Measurements from ENCODE around the gene HSPB7. TPM values are rescaled to one million over a fixed set of nuclear protein-coding genes. Genes with fewer than 3 reads are reported as not detected.
A peak's percentile ranks its signal among the peaks of the same experiment; 100 is the strongest.

The HSPB7 gene
- total RNA-seq, 1 donor from 2014 or later: not detected

DNA sequence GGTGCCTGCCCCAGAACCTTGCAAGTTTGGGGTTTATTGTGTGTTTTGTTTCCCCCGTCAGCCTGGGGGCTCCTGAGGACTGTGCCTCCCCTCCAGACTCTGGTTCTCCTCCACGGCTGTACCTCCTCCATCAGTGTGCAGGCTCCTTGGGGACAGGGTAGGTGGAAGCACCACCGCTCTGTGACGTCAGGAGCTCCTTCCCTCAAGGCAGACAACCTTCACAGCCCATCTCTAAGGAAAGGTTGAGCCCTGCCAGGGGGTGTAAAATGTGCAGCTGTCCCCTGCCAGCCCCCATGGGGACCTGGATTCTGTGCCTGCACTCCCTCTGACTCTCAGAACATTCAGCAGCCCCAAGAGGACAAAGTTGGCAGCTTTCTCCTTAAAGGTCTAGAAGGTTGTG, 465 bp upstream of the HSPB7 start:
- Histone ChIP-seq H3K27me3 (peaks cover 23% of the 10 kb centered on the region), H3K9ac (no peak overlapping the region), H2AFZ (replicated peaks) (no peak overlapping the region), H3F3A (ENCODE audit: low read depth) (no peaks in the 10 kb centered on the region), H3K4me2 (no peak overlapping the region), H3K9me3 (ENCODE audit: low read depth) (no peaks in the 10 kb centered on the region), H3K4me1 (peaks cover under 1% of the 10 kb centered on the region), H3K36me3 (no peaks in the 10 kb centered on the region), H3K4me3 (no peak overlapping the region), H4K20me1 (ENCODE audit: low read depth) (no peaks in the 10 kb centered on the region), H3K79me2 (ENCODE audit: low read depth) (no peaks in the 10 kb centered on the region), H3K27ac (no peak overlapping the region)
- no peaks in the 10 kb centered on the region for H3K36me3 Mint-ChIP-seq
- H3K9me3 Mint-ChIP-seq: no peaks in the 10 kb centered on the region
- TF ChIP-seq EZH2 (IDR thresholded peaks at IDR 0.05) (no peak), EZH2phosphoT487 (IDR thresholded peaks at IDR 0.05) (no peak)
- TF ChIP-seq, protein P1, sequence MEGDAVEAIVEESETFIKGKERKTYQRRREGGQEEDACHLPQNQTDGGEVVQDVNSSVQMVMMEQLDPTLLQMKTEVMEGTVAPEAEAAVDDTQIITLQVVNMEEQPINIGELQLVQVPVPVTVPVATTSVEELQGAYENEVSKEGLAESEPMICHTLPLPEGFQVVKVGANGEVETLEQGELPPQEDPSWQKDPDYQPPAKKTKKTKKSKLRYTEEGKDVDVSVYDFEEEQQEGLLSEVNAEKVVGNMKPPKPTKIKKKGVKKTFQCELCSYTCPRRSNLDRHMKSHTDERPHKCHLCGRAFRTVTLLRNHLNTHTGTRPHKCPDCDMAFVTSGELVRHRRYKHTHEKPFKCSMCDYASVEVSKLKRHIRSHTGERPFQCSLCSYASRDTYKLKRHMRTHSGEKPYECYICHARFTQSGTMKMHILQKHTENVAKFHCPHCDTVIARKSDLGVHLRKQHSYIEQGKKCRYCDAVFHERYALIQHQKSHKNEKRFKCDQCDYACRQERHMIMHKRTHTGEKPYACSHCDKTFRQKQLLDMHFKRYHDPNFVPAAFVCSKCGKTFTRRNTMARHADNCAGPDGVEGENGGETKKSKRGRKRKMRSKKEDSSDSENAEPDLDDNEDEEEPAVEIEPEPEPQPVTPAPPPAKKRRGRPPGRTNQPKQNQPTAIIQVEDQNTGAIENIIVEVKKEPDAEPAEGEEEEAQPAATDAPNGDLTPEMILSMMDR (IDR thresholded peaks at IDR 0.05): no peak
- H3K4me3 Mint-ChIP-seq: no peak overlapping the region
- no peak for DNase-seq (ENCODE audit: low spot score)
- H3K27me3 Mint-ChIP-seq (ENCODE audit: insufficient read depth, low read depth): peaks cover 18% of the 10 kb centered on the region
- peaks cover 42% of the 10 kb centered on the region for H3K4me1 Mint-ChIP-seq
- peak overlapping the region; percentile 76 for H3K27ac Mint-ChIP-seq

DNA sequence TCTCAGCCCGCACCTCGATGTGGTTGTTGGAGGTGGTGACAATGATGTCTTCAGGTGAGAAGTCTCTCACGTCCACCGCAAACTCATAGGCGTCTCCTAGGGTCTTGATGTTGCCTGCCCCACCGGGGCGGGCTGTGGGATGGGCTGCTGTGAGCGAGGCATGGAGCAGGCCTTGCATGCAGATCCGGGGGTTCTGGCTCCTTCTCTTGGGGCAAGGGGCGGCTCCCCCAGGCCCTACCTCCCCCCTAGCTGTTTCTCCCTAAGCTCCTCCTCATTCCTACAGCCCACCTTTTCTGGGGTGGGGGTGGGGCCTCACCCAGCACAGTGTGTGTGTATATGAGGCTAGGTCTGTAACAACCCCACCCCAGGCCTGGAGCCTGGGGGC, 775 bp downstream of the HSPB7 start:
- H3F3A ChIP-seq (ENCODE audit: low read depth): no peaks in the 10 kb centered on the region
- no peak overlapping the region for H3K9ac ChIP-seq
- H3K79me2 ChIP-seq (ENCODE audit: low read depth): no peaks in the 10 kb centered on the region
- H3K4me2 ChIP-seq: no peak overlapping the region
- no peaks in the 10 kb centered on the region for H3K9me3 ChIP-seq (ENCODE audit: low read depth)
- H3K4me3 Mint-ChIP-seq: no peak overlapping the region
- no peak overlapping the region for H3K4me3 ChIP-seq
- peaks cover 35% of the 10 kb centered on the region for H3K27me3 ChIP-seq
- no peaks in the 10 kb centered on the region for H3K9me3 Mint-ChIP-seq
- no peaks in the 10 kb centered on the region for H3K36me3 Mint-ChIP-seq
- H3K36me3 ChIP-seq: no peaks in the 10 kb centered on the region
- DNase-seq (ENCODE audit: low spot score): no peak
- H2AFZ ChIP-seq (replicated peaks): no peak overlapping the region
- H3K27ac ChIP-seq: no peak overlapping the region
- peaks cover 3% of the 10 kb centered on the region for H4K20me1 ChIP-seq (ENCODE audit: low read depth)
- peaks cover 42% of the 10 kb centered on the region for H3K4me1 Mint-ChIP-seq
- TF ChIP-seq EZH2phosphoT487 (IDR thresholded peaks at IDR 0.05) (no peak), EZH2 (IDR thresholded peaks at IDR 0.05) (no peak)
- TF ChIP-seq, protein P1 (IDR thresholded peaks at IDR 0.05): no peak
- no peak overlapping the region for H3K27ac Mint-ChIP-seq
- peaks cover 16% of the 10 kb centered on the region for H3K27me3 Mint-ChIP-seq (ENCODE audit: insufficient read depth, low read depth)
- peaks cover 9% of the 10 kb centered on the region for H3K4me1 ChIP-seq

DNA sequence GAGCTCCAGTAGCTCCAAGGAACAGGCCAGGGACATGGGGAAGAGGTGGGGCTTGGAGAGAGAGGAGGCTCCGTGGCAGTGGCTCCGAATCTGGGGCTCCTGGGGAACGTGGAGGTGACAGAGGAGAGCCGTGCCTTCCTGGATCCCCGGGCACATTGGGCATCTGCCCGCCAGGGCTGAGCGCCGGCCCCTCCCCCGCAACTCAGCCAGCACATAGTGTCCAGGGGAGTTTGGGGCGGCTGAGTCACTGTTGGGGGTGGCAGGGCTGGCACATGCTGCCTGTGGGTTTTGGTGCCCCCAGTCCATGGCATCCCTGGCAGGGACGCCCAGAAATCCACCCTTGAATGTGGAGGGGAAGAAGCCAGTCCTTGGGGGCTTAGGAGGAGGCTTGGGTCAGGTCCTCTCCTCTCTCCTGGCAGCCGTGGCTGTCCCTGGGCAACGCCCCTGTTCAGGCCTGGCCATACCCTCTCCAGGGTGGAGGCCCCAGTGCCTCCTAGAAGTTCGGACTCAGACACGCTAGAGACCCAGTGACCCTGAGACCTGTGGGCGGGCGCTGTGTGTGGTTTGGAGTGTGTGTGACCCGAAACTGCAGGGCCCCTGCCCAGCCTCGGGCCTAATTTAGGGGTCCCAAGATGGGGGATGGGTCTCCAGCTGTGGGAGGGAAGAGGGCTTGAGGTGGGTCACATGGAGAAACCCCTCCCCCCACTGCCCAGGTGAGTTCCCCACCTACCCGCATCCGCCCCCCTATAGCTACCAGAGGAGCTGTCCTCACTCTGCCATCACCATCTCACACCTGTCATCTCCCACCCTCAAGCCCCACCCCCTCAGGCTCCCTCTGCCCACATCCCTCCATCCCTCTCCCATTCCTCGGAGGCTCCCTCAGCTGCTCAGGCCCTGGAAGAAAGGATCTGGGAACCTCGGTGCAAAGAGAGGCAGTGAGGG, 1.6 kb downstream of the HSPB7 start:
- Histone ChIP-seq H3K79me2 (ENCODE audit: low read depth) (no peaks in the 10 kb centered on the region), H3K9me3 (ENCODE audit: low read depth) (no peaks in the 10 kb centered on the region), H4K20me1 (ENCODE audit: low read depth) (peaks cover 3% of the 10 kb centered on the region), H2AFZ (replicated peaks) (no peak overlapping the region), H3K4me1 (peaks cover 9% of the 10 kb centered on the region), H3K4me3 (no peak overlapping the region), H3K27me3 (peaks cover 44% of the 10 kb centered on the region), H3K4me2 (no peak overlapping the region), H3K9ac (no peak overlapping the region), H3K27ac (no peak overlapping the region), H3K36me3 (no peaks in the 10 kb centered on the region), H3F3A (ENCODE audit: low read depth) (no peaks in the 10 kb centered on the region)
- no peak for DNase-seq (ENCODE audit: low spot score)
- H3K27ac Mint-ChIP-seq: no peak overlapping the region
- H3K4me1 Mint-ChIP-seq: peaks cover 39% of the 10 kb centered on the region
- no peak overlapping the region for H3K4me3 Mint-ChIP-seq
- no peak for TF ChIP-seq EZH2phosphoT487 (IDR thresholded peaks at IDR 0.05)
- no peak for TF ChIP-seq EZH2 (IDR thresholded peaks at IDR 0.05)
- TF ChIP-seq, protein P1 (IDR thresholded peaks at IDR 0.05): no peak
- peaks cover 11% of the 10 kb centered on the region for H3K27me3 Mint-ChIP-seq (ENCODE audit: insufficient read depth, low read depth)
- no peaks in the 10 kb centered on the region for H3K9me3 Mint-ChIP-seq
- H3K36me3 Mint-ChIP-seq: no peaks in the 10 kb centered on the region
